SK-N-MC (cell line): ENCODE results near the gene PDLIM7.

ENCODE experiments used
- EZH2 ChIP-seq: fragments of 200-600 bp; sonication (generic); IDR thresholded peaks from one replicate; pipeline ENCODE4 v1.6.1; 2017; ENCODE audit warnings: antibody characterized with exemption
- FOXP2 ChIP-seq: optimal IDR thresholded peaks from 2 replicates; pipeline ENCODE3; 2011; ENCODE audit warnings: mild to moderate bottlenecking, moderate library complexity; ENCODE audit not compliant: insufficient read depth; ENCODE audit errors: extremely low read length, control extremely low read depth
- POLR2AphosphoS5 ChIP-seq: IDR thresholded peaks from 2 replicates; pipeline ENCODE4 v1.6.1; 2012; ENCODE audit warnings: mild to moderate bottlenecking, low read depth, low read length, borderline replicate concordance

DNA sequence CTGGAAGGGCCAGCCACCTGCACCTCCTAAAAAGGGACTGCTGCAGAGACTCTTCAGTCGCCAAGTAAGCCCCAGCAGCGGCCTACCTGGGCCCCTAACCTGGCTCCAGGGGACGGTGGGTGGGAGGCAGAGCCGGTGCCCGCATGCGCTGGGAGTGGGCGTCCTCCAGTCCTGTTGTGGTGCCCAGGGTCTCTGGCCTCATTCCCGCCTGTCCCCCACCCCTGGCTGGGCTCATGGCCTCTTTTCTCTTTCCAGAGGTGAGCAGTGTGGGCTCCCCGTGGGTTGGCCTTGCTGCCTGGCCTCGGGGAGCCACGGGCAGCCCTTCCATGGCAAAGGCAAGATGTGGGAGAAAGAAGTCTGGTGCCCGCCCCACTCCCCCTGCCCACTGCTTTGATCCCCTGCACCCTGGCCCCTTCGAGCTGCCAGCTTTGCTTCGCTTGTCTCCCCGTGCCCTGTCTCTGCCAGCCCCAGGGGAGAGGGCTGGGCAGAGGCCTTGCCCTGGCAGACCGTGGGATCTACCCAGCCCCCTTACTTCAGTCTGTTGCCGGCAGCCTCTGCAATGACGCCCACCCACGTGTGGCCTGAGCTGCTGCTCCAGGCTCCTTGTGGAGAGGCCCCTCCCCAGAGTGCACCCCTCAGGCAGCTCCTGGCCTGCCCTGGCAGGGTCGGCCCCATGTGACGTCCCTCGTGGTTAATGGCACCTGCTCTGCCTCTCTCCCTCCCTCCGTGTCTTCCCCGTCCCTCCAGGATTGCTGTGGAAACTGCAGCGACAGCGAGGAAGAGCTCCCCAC lies 56.2 kb downstream of the PDLIM7 start:
- TF ChIP-seq POLR2AphosphoS5 = no peak
- TF ChIP-seq EZH2 = no peak
- TF ChIP-seq FOXP2 = no peak
